BLaER1 (cell line): ENCODE measurements around the gene C11orf52.
A peak's percentile ranks its signal among the peaks of the same experiment; 100 is the strongest.

Experiments used
- H3K27ac ChIP-seq: shearing (Covaris generic); formaldehyde crosslinking; 2 replicates; pipeline ENCODE4 v1.8.1; 2022
- H3K27me3 ChIP-seq: shearing (Covaris generic); formaldehyde crosslinking; 2 replicates; pipeline ENCODE4 v1.8.1; 2022
- H3K36me3 ChIP-seq: shearing (Covaris generic); formaldehyde crosslinking; 2 replicates; pipeline ENCODE4 v1.8.1; 2022
- H3K4me1 ChIP-seq: shearing (Covaris generic); formaldehyde crosslinking; 2 replicates; pipeline ENCODE4 v1.8.1; 2022
- H3K4me2 ChIP-seq: shearing (Covaris generic); formaldehyde crosslinking; 2 replicates; pipeline ENCODE4 v1.8.1; 2022
- H3K4me3 ChIP-seq: shearing (Covaris generic); formaldehyde crosslinking; 2 replicates; pipeline ENCODE4 v1.8.1; 2022
- H3K9ac ChIP-seq: shearing (Covaris generic); formaldehyde crosslinking; 2 replicates; pipeline ENCODE4 v1.8.1; 2022
- H3K9me3 ChIP-seq: shearing (Covaris generic); formaldehyde crosslinking; 2 replicates; pipeline ENCODE4 v1.8.1; 2022
- H4K20me1 ChIP-seq: shearing (Covaris generic); formaldehyde crosslinking; 2 replicates; pipeline ENCODE4 v1.8.1; 2022
- Cebpa-rat ChIP-seq: shearing (Covaris generic); IDR thresholded peaks from 2 replicates; pipeline ENCODE4 v1.8.1; 2022

Gene C11orf52

GRCh38 chr11:111935317-111936039, 16.8 kb downstream of the C11orf52 start:
- Histone ChIP-seq H3K9ac (no peak overlapping the region), H3K4me1 (peaks cover 37% of the 10 kb centered on the region), H4K20me1 (no peaks in the 10 kb centered on the region), H3K9me3 (no peaks in the 10 kb centered on the region), H3K27me3 (peaks cover 17% of the 10 kb centered on the region; the same call in 1 of the 2 replicates), H3K4me3 (no peak overlapping the region; the same call in 1 of the 2 replicates), H3K4me2 (peak overlapping the region; percentile 91), H3K27ac (no peak overlapping the region), H3K36me3 (no peaks in the 10 kb centered on the region)
- TF ChIP-seq Cebpa-rat = no peak

GRCh38 chr11:111936040-111936540, 17.4 kb downstream of the C11orf52 start:
- H3K4me2 ChIP-seq = peak overlapping the region; percentile 91
- no peak overlapping the region for H3K27ac ChIP-seq
- H3K4me1 ChIP-seq = peaks cover 37% of the 10 kb centered on the region
- peaks cover 17% of the 10 kb centered on the region; the same call in 1 of the 2 replicates for H3K27me3 ChIP-seq
- peak overlapping the region; percentile 73; the same call in 1 of the 2 replicates for H3K9ac ChIP-seq
- no peaks in the 10 kb centered on the region for H3K36me3 ChIP-seq
- H4K20me1 ChIP-seq = no peaks in the 10 kb centered on the region
- peak overlapping the region; percentile 75 for H3K4me3 ChIP-seq
- no peaks in the 10 kb centered on the region for H3K9me3 ChIP-seq
- TF ChIP-seq Cebpa-rat = no peak

GRCh38 chr11:111937461-111937769, 18.7 kb downstream of the C11orf52 start:
- H3K9me3 ChIP-seq = no peaks in the 10 kb centered on the region
- peaks cover 37% of the 10 kb centered on the region for H3K4me1 ChIP-seq
- H3K27ac ChIP-seq = no peak overlapping the region
- peaks cover 17% of the 10 kb centered on the region; the same call in 1 of the 2 replicates for H3K27me3 ChIP-seq
- H3K4me2 ChIP-seq = peak overlapping the region; percentile 91
- no peaks in the 10 kb centered on the region for H4K20me1 ChIP-seq
- peak overlapping the region; percentile 75 for H3K4me3 ChIP-seq
- peak overlapping the region; percentile 73 for H3K9ac ChIP-seq
- TF ChIP-seq Cebpa-rat = no peak
- H3K36me3 ChIP-seq = no peaks in the 10 kb centered on the region

- H3K4me3 ChIP-seq = peak overlapping the region; percentile 75
- no peaks in the 10 kb centered on the region for H3K9me3 ChIP-seq
- no peaks in the 10 kb centered on the region for H4K20me1 ChIP-seq
- no peaks in the 10 kb centered on the region for H3K36me3 ChIP-seq
- peaks cover 37% of the 10 kb centered on the region for H3K4me1 ChIP-seq
- H3K4me2 ChIP-seq = peak overlapping the region; percentile 91
- peaks cover 17% of the 10 kb centered on the region; the same call in 1 of the 2 replicates for H3K27me3 ChIP-seq
- H3K9ac ChIP-seq = no peak overlapping the region
- no peak overlapping the region for H3K27ac ChIP-seq
- no peak for TF ChIP-seq Cebpa-rat
These were observed 19.1 kb downstream of the C11orf52 start for GRCh38 chr11:111937844-111938243.

- TF ChIP-seq Cebpa-rat = no peak
- Histone ChIP-seq H4K20me1 (no peaks in the 10 kb centered on the region), H3K4me2 (peak overlapping the region; percentile 91; the same call in 1 of the 2 replicates), H3K27ac (no peak overlapping the region), H3K9me3 (no peaks in the 10 kb centered on the region), H3K9ac (no peak overlapping the region), H3K36me3 (no peaks in the 10 kb centered on the region), H3K27me3 (peaks cover 17% of the 10 kb centered on the region; the same call in 1 of the 2 replicates), H3K4me3 (no peak overlapping the region), H3K4me1 (peaks cover 37% of the 10 kb centered on the region)
These were observed 20.0 kb downstream of the C11orf52 start for GRCh38 chr11:111938687-111939160.

GRCh38 chr11:111939836-111940604, 21.3 kb downstream of the C11orf52 start:
- Histone ChIP-seq H3K4me2 (no peak overlapping the region), H3K4me3 (no peak overlapping the region), H4K20me1 (no peaks in the 10 kb centered on the region), H3K4me1 (peaks cover 37% of the 10 kb centered on the region), H3K27me3 (peaks cover 17% of the 10 kb centered on the region; the same call in 1 of the 2 replicates), H3K27ac (no peak overlapping the region), H3K9me3 (no peaks in the 10 kb centered on the region), H3K9ac (no peak overlapping the region), H3K36me3 (no peaks in the 10 kb centered on the region)
- no peak for TF ChIP-seq Cebpa-rat

GRCh38 chr11:111941963-111942362, 23.2 kb downstream of the C11orf52 start:
- no peak for TF ChIP-seq Cebpa-rat
- Histone ChIP-seq H3K9ac (no peak overlapping the region), H3K27ac (no peak overlapping the region), H3K4me1 (peaks cover 19% of the 10 kb centered on the region), H3K4me2 (no peak overlapping the region), H3K4me3 (no peak overlapping the region), H3K27me3 (peaks cover 12% of the 10 kb centered on the region; the same call in 1 of the 2 replicates), H3K36me3 (no peaks in the 10 kb centered on the region), H3K9me3 (no peaks in the 10 kb centered on the region), H4K20me1 (no peaks in the 10 kb centered on the region)

- no peak overlapping the region for H3K9ac ChIP-seq
- no peak overlapping the region for H3K4me2 ChIP-seq
- H4K20me1 ChIP-seq = no peaks in the 10 kb centered on the region
- peaks cover 12% of the 10 kb centered on the region for H3K4me1 ChIP-seq
- peaks cover 4% of the 10 kb centered on the region; the same call in 1 of the 2 replicates for H3K27me3 ChIP-seq
- no peak overlapping the region for H3K27ac ChIP-seq
- H3K36me3 ChIP-seq = no peaks in the 10 kb centered on the region
- TF ChIP-seq Cebpa-rat = no peak
- H3K9me3 ChIP-seq = no peaks in the 10 kb centered on the region
- no peak overlapping the region for H3K4me3 ChIP-seq
These were observed 24.1 kb downstream of the C11orf52 start for GRCh38 chr11:111942829-111943228.

GRCh38 chr11:111944139-111944538, 25.4 kb downstream of the C11orf52 start:
- Histone ChIP-seq H3K4me2 (no peak overlapping the region), H3K9me3 (no peaks in the 10 kb centered on the region), H3K4me1 (no peaks in the 10 kb centered on the region; the same call in 1 of the 2 replicates), H4K20me1 (no peaks in the 10 kb centered on the region), H3K27ac (no peak overlapping the region), H3K9ac (no peak overlapping the region), H3K4me3 (no peak overlapping the region), H3K27me3 (no peaks in the 10 kb centered on the region), H3K36me3 (no peaks in the 10 kb centered on the region)
- TF ChIP-seq Cebpa-rat = no peak

GRCh38 chr11:111944651-111945051, 25.9 kb downstream of the C11orf52 start:
- Histone ChIP-seq H3K27ac (no peak overlapping the region), H3K27me3 (no peaks in the 10 kb centered on the region), H3K9ac (no peak overlapping the region), H3K4me3 (no peak overlapping the region), H3K4me2 (no peak overlapping the region), H3K9me3 (no peaks in the 10 kb centered on the region), H4K20me1 (no peaks in the 10 kb centered on the region), H3K36me3 (no peaks in the 10 kb centered on the region), H3K4me1 (no peaks in the 10 kb centered on the region)
- TF ChIP-seq Cebpa-rat = no peak
